ENCODE results near the gene PTPRM. TPM values are rescaled to one million over a fixed set of nuclear protein-coding genes. Genes with fewer than 3 reads are reported as not detected.

The PTPRM gene
- total RNA-seq, 1 experiment from 2014 or later = 6.2 TPM

DNA sequence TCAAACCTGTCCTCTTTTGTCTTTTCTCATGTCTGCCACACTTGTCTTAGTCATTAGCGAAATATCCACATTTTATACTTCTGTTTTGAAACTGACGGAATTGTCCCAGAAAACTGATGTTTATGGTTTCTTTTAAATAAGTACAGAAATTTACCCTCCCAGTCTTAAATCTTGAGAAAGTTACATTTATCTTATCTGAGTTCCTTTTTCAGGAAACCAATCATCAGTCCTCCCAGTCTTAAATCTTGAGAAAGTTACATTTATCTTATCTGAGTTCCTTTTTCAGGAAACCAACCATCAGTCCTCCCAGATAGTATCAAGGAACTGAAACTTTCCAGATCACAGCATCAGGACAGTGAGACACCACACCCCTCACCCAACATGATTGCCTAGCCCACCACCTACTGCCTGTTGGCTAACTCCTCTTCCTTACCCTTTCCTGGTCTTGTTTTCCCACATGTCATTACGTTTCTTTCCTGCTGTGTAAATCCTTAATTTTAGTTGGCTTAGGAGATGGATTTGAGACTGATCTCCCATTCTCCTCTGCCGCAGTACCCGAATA, 247.7 kb downstream of the PTPRM start:
- no peaks in the 10 kb centered on the region for H4K20me1 ChIP-seq (ENCODE audit: control insufficient read depth, insufficient read depth, insufficient read length)
- peaks cover 16 to 22% of the 10 kb centered on the region in 2 experiments for H3K9me3 Mint-ChIP-seq
- WGBS (ENCODE audit: extremely low coverage, insufficient read length, low lambda C conversion rate) = no CpG with 5 or more reads among the region's 5 CpGs
- H3K56ac ChIP-seq (ENCODE audit: insufficient read length, low read depth, low read length) = no peak overlapping the region
- no peak overlapping the region for H3K4ac ChIP-seq (ENCODE audit: low read depth, low read length)
- no peak overlapping the region for H3K4me3 Mint-ChIP-seq
- no peak overlapping the region for H4K5ac ChIP-seq (ENCODE audit: insufficient read length, low read depth, low read length)
- H3K27me3 ChIP-seq (ENCODE audit: insufficient read depth, low read length) = no peaks in the 10 kb centered on the region; the same call in 1 of the 2 replicates
- no peaks in the 10 kb centered on the region for H3K79me2 ChIP-seq (ENCODE audit: insufficient read depth, low read length)
- H3K9ac ChIP-seq (ENCODE audit: extremely low read depth, insufficient read length, low read length) = no peak overlapping the region
- H2BK120ac ChIP-seq (ENCODE audit: low read depth, low read length, poor library complexity, severe bottlenecking) = no peak overlapping the region
- H2BK5ac ChIP-seq (ENCODE audit: insufficient read length, low read length) = no peak overlapping the region
- H3K79me1 ChIP-seq (ENCODE audit: insufficient read depth, low read depth, low read length, poor library complexity, severe bottlenecking) = no peaks in the 10 kb centered on the region
- H3K4me1 Mint-ChIP-seq = 0 out of 4 replicates have a peak, but pooled peaks cover 0 to 4% of the 10 kb centered on the region in 2 experiments
- no peak overlapping the region for H3T11ph ChIP-seq (ENCODE audit: low read length)
- H2AFZ ChIP-seq (ENCODE audit: low read length) = no peak overlapping the region
- no peaks in the 10 kb centered on the region for H3K27me3 Mint-ChIP-seq (ENCODE audit: low read depth)
- H2BK12ac ChIP-seq (ENCODE audit: insufficient read length, low read depth, low read length) = no peak overlapping the region
- no peak for DNase-seq
- H3K27ac ChIP-seq (ENCODE audit: insufficient read length, low read depth, low read length) = no peak overlapping the region
- no peak overlapping the region for H2AK5ac ChIP-seq (ENCODE audit: insufficient read length, low read length)
- TF ChIP-seq, protein P1, sequence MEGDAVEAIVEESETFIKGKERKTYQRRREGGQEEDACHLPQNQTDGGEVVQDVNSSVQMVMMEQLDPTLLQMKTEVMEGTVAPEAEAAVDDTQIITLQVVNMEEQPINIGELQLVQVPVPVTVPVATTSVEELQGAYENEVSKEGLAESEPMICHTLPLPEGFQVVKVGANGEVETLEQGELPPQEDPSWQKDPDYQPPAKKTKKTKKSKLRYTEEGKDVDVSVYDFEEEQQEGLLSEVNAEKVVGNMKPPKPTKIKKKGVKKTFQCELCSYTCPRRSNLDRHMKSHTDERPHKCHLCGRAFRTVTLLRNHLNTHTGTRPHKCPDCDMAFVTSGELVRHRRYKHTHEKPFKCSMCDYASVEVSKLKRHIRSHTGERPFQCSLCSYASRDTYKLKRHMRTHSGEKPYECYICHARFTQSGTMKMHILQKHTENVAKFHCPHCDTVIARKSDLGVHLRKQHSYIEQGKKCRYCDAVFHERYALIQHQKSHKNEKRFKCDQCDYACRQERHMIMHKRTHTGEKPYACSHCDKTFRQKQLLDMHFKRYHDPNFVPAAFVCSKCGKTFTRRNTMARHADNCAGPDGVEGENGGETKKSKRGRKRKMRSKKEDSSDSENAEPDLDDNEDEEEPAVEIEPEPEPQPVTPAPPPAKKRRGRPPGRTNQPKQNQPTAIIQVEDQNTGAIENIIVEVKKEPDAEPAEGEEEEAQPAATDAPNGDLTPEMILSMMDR (conservative IDR thresholded peaks at IDR 0.05) = no peak
- no peak overlapping the region for H3K18ac ChIP-seq (ENCODE audit: insufficient read length, low read depth, low read length)
- no peak overlapping the region for H3K23ac ChIP-seq (ENCODE audit: insufficient read length, low read depth, low read length)
- peaks cover 7% of the 10 kb centered on the region for H3K9me3 ChIP-seq (ENCODE audit: control insufficient read depth, low read depth, low read length)
- no peak overlapping the region for H4K91ac ChIP-seq (ENCODE audit: insufficient read length, low read depth, low read length)
- H3K36me3 Mint-ChIP-seq (ENCODE audit: insufficient read depth in 1 of 3, low read depth in 3 of 3) = peaks cover 14 to 17% (median 14%) of the 10 kb centered on the region in 3 experiments
- H4K8ac ChIP-seq (replicated peaks; ENCODE audit: insufficient read length, low read depth, low read length) = no peak overlapping the region
- no peaks in the 10 kb centered on the region for H3K23me2 ChIP-seq (ENCODE audit: insufficient read length, low read depth, low read length, poor library complexity, severe bottlenecking)
- H2BK15ac ChIP-seq (ENCODE audit: low read depth, low read length) = no peak overlapping the region
- H2BK20ac ChIP-seq (ENCODE audit: low read depth, low read length, poor library complexity, severe bottlenecking) = no peak overlapping the region
- no peak overlapping the region for H3K27ac Mint-ChIP-seq
- no peak overlapping the region for H3K4me2 ChIP-seq (ENCODE audit: insufficient read depth, insufficient read length, low read length)
- no peak overlapping the region for H3K14ac ChIP-seq (ENCODE audit: insufficient read depth, low read length)
- no peaks in the 10 kb centered on the region for H3K4me1 ChIP-seq (ENCODE audit: insufficient read depth, low read length)
